Common myeloid progenitor, CD34-positive (primary cell): ENCODE data around the gene ADIG.

Experiments
- CTCF ChIA-PET: fragments of 350-600 bp; sonication (Branson Sonifier 250); formaldehyde crosslinking; loops from one replicate; lab custom pipeline; 2021; ENCODE audit warnings: antibody characterized with exemption; lab: Charles Lee
- POLR2A ChIA-PET: fragments of 350-600 bp; sonication (Branson Sonifier 250); formaldehyde crosslinking; loops from one replicate; lab custom pipeline; 2021; ENCODE audit warnings: antibody characterized with exemption; lab: Charles Lee
- DNase-seq, 3 donors: peaks; one replicate each; pipeline versions ENCODE4 v3.0.0 to v3.0.0-alpha.2; 2013
- H3K27ac ChIP-seq, 2 experiments: 1 replicate in 1 of 2; 2 replicates in 1 of 2; pipeline ENCODE4 v1.7.0; 2013; ENCODE audit warnings: inconsistent platforms in 2 of 2, low read length in 2 of 2, mild to moderate bottlenecking in 2 of 2, low read depth in 1 of 2, moderate library complexity in 1 of 2; ENCODE audit not compliant: severe bottlenecking in 2 of 2, insufficient read depth in 1 of 2, poor library complexity in 1 of 2
- H3K27me3 ChIP-seq, 5 experiments: replicated peaks in 2 of 5; 1 replicate in 3 of 5; 2 replicates in 2 of 5; pipeline versions ENCODE4 v1.6.1 to v1.7.0; 2013; ENCODE audit warnings: low read length in 4 of 5, mild to moderate bottlenecking in 2 of 5, moderate library complexity in 2 of 5, inconsistent platforms in 1 of 5; ENCODE audit not compliant: insufficient read depth in 5 of 5, control insufficient read depth in 4 of 5
- H3K36me3 ChIP-seq, 4 experiments: 1 replicate in 2 of 4; 2 replicates in 2 of 4; pipeline versions ENCODE4 v1.6.1 to v1.7.0; 2013; ENCODE audit warnings: low read length in 3 of 4, control low read depth in 1 of 4, mild to moderate bottlenecking in 1 of 4; ENCODE audit not compliant: control insufficient read depth in 4 of 4, insufficient read depth in 4 of 4
- H3K4me1 ChIP-seq, 4 experiments: 1 replicate in 3 of 4; 2 replicates in 1 of 4; pipeline versions ENCODE4 v1.6.1 to v1.7.1; 2013; ENCODE audit warnings: low read length in 3 of 4, mild to moderate bottlenecking in 3 of 4, control low read depth in 1 of 4, inconsistent platforms in 1 of 4, moderate library complexity in 1 of 4; ENCODE audit not compliant: control insufficient read depth in 4 of 4, insufficient read depth in 4 of 4; ENCODE audit errors: control extremely low read depth in 1 of 4
- H3K4me3 ChIP-seq, 7 experiments: 1 replicate in 4 of 7; 2 replicates in 3 of 7; pipeline versions ENCODE4 v1.5.1 to v1.7.0; 2013; ENCODE audit warnings: mild to moderate bottlenecking in 7 of 7, low read length in 6 of 7, moderate library complexity in 6 of 7, inconsistent platforms in 2 of 7, low read depth in 2 of 7, control low read depth in 1 of 7; ENCODE audit not compliant: insufficient read depth in 4 of 7, control insufficient read depth in 1 of 7; ENCODE audit errors: extremely low read depth in 1 of 7
- H3K9me3 ChIP-seq, 5 experiments: 1 replicate in 4 of 5; 2 replicates in 1 of 5; pipeline versions ENCODE4 v1.6.1 to v1.7.1; 2013; ENCODE audit warnings: low read length in 4 of 5, mild to moderate bottlenecking in 2 of 5, inconsistent platforms in 1 of 5, low read depth in 1 of 5, moderate library complexity in 1 of 5; ENCODE audit not compliant: control insufficient read depth in 4 of 5, insufficient read depth in 2 of 5; ENCODE audit errors: control extremely low read depth in 1 of 5
- WGBS: methylation state at CpG from one replicate; pipeline ENCODE4 v1.1.5; 2013; ENCODE audit not compliant: insufficient coverage; 5-methylcytosine and 5-hydroxymethylcytosine counted together

Gene ADIG

GRCh38 chr20:38569747-38570525 is 11.1 kb upstream of the ADIG start:
- no peak overlapping the region for H3K4me3 ChIP-seq
- no peaks in the 10 kb centered on the region for H3K27me3 ChIP-seq
- WGBS = 100% methylated on average over 2 of the region's 5 CpGs
- POLR2A ChIA-PET = no interaction called here
- no peak overlapping the region for H3K27ac ChIP-seq
- H3K9me3 ChIP-seq = no peaks in the 10 kb centered on the region
- CTCF ChIA-PET = no interaction called here
- H3K36me3 ChIP-seq = peaks cover 16 to 52% (median 33%) of the 10 kb centered on the region in 4 experiments
- DNase-seq = no peak
- H3K4me1 ChIP-seq = no peaks in the 10 kb centered on the region

GRCh38 chr20:38573413-38573812 is 7.6 kb upstream of the ADIG start:
- Histone ChIP-seq H3K36me3 (peaks cover 6 to 55% (median 29%) of the 10 kb centered on the region in 4 experiments), H3K27me3 (no peaks in the 10 kb centered on the region), H3K4me1 (no peaks in the 10 kb centered on the region), H3K27ac (no peak overlapping the region), H3K4me3 (no peak overlapping the region), H3K9me3 (no peaks in the 10 kb centered on the region)
- ChIA-PET CTCF (no interaction called here), POLR2A (no interaction called here)
- no peak for DNase-seq
- 98% methylated on average over 7 of the region's 7 CpGs for WGBS

DNA sequence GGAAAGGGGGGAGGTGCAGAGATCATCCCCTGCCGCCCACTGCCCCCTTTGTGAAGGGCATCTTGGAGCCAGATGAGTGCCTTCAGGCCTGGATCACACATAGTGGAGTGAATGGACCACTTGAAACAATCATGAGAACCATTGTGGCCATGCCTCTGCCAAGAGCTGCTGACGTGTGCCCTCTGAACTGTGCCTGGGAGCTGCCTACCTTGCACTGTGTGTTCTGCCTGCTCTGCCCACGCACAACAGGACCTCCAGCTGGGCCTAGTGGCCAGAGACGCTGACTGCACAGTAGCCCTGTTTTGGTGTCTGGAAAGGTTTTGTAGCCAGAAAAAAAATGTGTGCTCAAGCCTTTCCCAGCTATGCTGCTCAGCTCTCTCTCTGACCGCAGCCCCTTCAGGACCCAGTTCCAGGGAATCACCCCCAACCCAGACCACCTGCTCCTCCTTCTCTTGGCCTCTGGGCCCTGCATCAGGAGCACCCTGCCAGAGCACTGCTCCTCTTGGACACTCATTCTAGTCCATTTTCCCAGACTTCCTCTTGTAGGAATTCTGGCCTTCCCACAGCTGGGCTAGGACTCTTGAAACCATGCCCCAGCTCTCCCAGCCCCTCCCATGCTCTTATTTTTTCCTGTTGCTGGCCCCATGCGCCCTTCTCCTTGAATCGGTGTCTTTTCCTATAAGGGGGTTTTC is 1.6 kb upstream of the ADIG start:
- WGBS = 93% methylated on average over 6 of the region's 7 CpGs
- CTCF ChIA-PET = no interaction called here
- H3K4me3 ChIP-seq = no peak overlapping the region

DNA sequence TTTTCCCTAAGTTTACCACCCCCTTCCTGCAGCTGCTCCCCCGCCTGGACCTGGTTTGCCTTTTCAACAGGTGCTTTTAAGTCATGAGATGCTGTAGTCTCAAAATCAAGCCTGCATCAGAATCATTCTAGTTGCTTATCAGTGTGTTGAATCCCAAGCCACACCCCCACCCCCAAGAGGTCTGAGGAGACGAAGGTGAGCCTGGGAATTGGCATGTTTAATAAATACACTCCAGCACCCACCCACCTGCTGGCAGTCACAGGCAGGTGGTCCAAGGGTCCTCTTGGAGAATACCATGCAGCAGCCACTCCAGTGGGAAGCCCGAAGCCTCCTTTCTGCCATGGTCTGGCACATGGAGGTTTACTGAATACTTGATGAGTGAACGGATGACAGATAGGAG is 1.1 kb upstream of the ADIG start:
- H3K27me3 ChIP-seq = peaks cover 0 to 15% (median 7%) of the 10 kb centered on the region in 5 experiments
- WGBS = 95% methylated on average over 3 of the region's 4 CpGs
- CTCF ChIA-PET = no interaction called here

More for the DNA sequence above, 1.6 kb upstream of the ADIG start:
- POLR2A ChIA-PET = no interaction called here
- Histone ChIP-seq H3K27me3 (peaks cover 0 to 13% (median 7%) of the 10 kb centered on the region in 5 experiments), H3K4me1 (no peaks in the 10 kb centered on the region), H3K9me3 (no peaks in the 10 kb centered on the region), H3K36me3 (peaks cover 0 to 27% (median 12%) of the 10 kb centered on the region in 4 experiments), H3K27ac (no peak overlapping the region)
- DNase-seq = no peak

GRCh38 chr20:38581830-38582358 is 897 bp downstream of the ADIG start:
- DNase-seq = no peak
- no peak overlapping the region for H3K4me3 ChIP-seq
- peaks cover 0 to 15% (median 9%) of the 10 kb centered on the region in 5 experiments for H3K27me3 ChIP-seq
- WGBS = 70% methylated on average over 4 of the region's 4 CpGs
- ChIA-PET CTCF (no interaction called here), POLR2A (no interaction called here)
- no peak overlapping the region for H3K27ac ChIP-seq
- H3K36me3 ChIP-seq = peaks cover 0 to 5% (median 0%) of the 10 kb centered on the region in 4 experiments
- H3K9me3 ChIP-seq = no peaks in the 10 kb centered on the region
- no peaks in the 10 kb centered on the region for H3K4me1 ChIP-seq

More for the DNA sequence above, 1.1 kb upstream of the ADIG start:
- Histone ChIP-seq H3K27ac (no peak overlapping the region), H3K4me3 (no peak overlapping the region), H3K4me1 (no peaks in the 10 kb centered on the region), H3K36me3 (peaks cover 0 to 22% (median 7%) of the 10 kb centered on the region in 4 experiments), H3K9me3 (no peaks in the 10 kb centered on the region)
- POLR2A ChIA-PET = no interaction called here
- no peak for DNase-seq

DNA sequence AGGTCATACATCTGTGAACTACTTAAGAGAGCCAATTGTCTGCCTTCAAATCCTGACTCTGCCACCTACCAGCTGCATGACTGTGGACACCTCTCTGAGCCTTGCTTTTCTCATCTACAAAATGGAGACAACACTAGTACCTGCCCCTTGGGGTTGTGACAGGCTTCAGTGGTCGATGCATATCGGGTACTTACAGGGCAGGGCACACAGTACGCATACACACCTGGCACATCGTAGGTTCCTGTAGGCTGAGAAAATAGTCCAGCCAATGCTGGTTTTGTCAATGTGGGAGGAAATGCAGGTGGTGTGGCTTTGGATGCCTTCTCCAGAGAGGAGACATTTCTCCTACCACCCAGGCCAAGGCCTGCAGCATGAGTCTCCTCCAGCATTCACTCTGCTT is 2.3 kb downstream of the ADIG start:
- ChIA-PET POLR2A (no interaction called here), CTCF (no interaction called here)
- H3K4me1 ChIP-seq = no peaks in the 10 kb centered on the region
- H3K27ac ChIP-seq = no peak overlapping the region
- H3K9me3 ChIP-seq = no peaks in the 10 kb centered on the region
- peaks cover 0 to 15% (median 10%) of the 10 kb centered on the region in 5 experiments for H3K27me3 ChIP-seq
- H3K4me3 ChIP-seq = no peak overlapping the region
- H3K36me3 ChIP-seq = no peaks in the 10 kb centered on the region
- 91% methylated on average over 4 of the region's 4 CpGs for WGBS
- DNase-seq = no peak
